Fibroblast of mammary gland (primary cell): ENCODE data around the gene AATK.

Experiments used
- DNase-seq: peaks from one replicate; pipeline ENCODE4 v3.0.0-alpha.2; 2010; ENCODE audit warnings: low read depth
- H3K4me3 ChIP-seq: 2 replicates; pipeline ENCODE4 v1.5.1; 2011; ENCODE audit warnings: low read depth, mild to moderate bottlenecking, low read length, moderate library complexity; ENCODE audit not compliant: control insufficient read depth
- TF ChIP-seq, protein P1 (sequence below): conservative IDR thresholded peaks from 2 replicates; pipeline ENCODE4 v1.5.1; 2011; ENCODE audit warnings: low read depth, low read length, inconsistent platforms; ENCODE audit not compliant: control insufficient read depth, insufficient read depth

AATK gene

DNA sequence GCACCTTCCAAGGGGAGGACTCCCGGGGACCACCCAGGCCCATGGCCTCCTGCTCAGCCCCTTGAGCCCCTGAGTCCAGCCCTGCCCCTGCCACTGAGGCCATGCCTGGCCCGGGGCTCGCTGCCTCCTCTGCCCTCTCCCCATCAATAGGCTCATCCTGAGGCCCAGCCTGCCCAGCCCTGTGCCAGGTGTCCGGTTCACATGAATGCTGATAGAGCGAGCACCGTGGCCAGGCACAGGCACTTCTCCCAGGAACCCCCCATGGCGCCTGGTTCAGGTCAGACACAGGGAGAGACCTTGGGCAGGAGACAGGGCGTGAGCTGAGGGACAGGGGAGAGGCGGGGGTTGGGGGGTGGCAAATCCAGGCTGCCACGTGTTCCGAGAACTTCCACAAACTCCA is 3.5 kb downstream of the AATK start:
- DNase-seq: no peak
- no peak overlapping the region for H3K4me3 ChIP-seq
- TF ChIP-seq, protein P1, sequence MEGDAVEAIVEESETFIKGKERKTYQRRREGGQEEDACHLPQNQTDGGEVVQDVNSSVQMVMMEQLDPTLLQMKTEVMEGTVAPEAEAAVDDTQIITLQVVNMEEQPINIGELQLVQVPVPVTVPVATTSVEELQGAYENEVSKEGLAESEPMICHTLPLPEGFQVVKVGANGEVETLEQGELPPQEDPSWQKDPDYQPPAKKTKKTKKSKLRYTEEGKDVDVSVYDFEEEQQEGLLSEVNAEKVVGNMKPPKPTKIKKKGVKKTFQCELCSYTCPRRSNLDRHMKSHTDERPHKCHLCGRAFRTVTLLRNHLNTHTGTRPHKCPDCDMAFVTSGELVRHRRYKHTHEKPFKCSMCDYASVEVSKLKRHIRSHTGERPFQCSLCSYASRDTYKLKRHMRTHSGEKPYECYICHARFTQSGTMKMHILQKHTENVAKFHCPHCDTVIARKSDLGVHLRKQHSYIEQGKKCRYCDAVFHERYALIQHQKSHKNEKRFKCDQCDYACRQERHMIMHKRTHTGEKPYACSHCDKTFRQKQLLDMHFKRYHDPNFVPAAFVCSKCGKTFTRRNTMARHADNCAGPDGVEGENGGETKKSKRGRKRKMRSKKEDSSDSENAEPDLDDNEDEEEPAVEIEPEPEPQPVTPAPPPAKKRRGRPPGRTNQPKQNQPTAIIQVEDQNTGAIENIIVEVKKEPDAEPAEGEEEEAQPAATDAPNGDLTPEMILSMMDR: no peak

DNA sequence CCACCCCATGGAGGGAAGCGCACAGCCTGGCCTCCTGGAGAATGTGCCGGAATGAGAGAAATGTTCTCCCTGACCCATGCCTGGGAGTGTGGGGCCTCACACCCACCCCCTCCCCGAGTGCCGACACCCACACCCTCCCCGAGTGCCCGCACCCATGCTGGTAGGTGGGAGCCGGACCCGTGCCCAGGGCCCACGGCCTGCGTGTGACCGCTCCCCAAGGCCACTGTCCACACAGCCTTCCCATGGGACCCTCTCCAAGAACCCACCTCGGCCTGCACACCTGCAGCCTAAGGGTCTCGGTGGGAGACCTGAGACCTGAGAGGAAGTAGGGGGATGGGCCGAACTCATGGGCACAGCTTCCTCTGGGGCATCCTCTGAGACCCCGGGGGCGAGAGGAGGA is 4.0 kb downstream of the AATK start:
- no peak for DNase-seq
- no peak overlapping the region for H3K4me3 ChIP-seq
- TF ChIP-seq, protein P1: no peak

DNA sequence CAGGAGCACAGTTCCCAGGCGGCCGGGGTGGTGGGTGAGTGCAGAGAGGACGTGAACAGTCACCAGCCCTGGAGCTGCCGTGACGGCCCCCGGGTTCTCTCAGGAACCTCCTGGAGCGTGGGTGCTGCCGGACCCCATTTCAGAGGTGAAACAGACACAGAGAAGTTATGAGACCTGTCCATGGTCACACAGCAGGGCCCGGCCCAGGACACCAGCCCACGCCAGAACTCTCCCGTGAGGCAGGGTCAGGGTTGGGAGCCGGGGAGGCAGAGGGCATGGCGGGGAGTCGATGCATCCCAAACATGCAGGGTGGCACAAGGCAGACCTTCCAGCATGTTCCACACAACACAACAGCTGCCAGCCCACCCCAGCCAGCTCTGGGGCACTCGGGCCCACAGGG is 4.5 kb downstream of the AATK start:
- DNase-seq: no peak
- no peak overlapping the region for H3K4me3 ChIP-seq
- TF ChIP-seq, protein P1: no peak

DNA sequence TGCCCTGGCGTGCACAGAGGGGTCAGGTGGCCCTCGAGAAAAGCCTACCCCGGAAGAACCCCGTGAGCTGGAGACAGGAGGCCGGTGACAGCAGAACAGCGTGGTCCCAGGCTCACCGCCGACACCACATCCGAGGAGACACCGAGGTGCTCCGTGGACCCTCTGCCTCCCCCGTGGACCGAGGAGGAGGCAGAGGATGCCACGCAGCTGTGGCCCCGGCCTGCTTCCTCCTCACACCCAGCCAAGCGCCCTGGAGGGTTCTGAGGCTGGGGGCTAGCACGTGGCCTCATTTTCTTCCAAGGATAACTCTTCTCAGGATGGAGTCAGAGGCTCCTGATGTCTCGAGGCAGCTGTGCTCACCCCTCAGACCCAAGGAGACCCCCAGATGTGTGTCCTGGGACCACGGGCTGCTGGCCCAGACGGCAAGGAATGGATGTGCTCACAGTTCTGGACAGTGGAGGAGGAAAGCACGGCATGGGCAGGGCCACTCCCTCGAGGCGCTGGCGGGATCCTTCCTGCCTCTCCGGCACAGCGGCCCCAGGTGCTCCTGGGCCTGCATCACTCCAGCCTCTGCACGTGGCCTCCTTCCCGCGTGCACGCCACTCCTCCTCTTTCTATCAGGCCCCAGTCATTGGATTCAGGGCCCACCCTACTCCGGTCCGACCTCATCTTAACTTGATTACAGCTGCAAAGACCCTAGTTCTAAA is 5.1 kb downstream of the AATK start:
- TF ChIP-seq, protein P1: no peak
- DNase-seq: no peak
- no peak overlapping the region for H3K4me3 ChIP-seq

DNA sequence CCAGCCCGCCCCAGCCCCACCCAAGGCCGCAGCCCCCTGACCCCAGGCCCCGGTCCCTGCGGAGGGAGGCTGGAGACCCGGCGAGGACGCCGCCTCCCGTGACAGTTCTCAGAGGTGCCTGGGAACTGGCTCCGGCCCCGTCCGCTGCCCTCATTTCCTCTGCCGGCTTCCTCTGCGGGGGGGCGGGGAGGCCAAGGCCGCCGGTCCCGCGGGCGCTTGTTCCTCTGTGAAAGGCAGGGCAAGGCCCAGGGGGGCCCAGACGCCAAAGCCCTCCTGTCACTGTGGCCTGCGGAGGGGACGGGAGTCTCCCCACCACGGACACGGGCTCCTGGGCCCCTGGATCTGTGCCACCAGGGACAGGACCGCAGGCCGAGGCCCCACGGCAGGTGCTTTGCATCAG is 5.7 kb downstream of the AATK start:
- no peak for DNase-seq
- no peak overlapping the region for H3K4me3 ChIP-seq
- TF ChIP-seq, protein P1: no peak

DNA sequence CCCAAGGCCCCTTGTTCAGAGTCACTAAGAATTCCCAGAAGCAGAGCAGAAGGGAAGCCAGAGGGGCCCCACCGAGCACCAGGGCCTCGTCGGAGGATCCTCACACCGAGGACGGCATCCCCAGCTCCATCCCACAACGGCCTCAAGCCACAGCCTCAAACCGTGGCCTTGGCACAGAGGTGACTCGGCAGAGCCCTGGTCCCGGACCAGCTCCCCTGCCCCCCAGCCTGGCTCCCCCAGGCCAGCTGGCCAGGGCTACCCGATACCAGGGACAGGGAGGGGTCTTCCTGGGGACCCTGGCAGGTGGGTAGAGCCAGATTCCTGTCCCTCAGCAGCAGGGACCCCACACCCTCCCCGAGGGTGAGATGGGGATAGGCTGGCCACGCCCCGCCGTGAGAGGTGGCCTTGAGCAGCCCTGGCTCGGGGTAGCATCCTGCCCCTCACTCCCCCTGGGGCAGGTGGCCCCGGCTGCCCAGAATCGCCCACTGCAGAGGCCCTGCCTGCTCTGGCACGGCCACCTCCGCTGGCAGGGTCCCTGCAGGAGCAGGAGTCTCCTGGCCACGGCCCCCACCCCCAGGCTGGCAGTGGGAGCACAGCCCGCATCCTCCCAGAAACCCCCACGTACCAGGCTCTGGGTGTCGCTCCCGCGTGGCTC is 6.3 kb downstream of the AATK start:
- no peak for DNase-seq
- no peak overlapping the region for H3K4me3 ChIP-seq
- TF ChIP-seq, protein P1: no peak
